Measurements from ENCODE around the gene KDM3B.

Gene KDM3B

GRCh38 chr5:138360941-138361452 is 8.5 kb downstream of the KDM3B start:
- TF ChIP-seq, protein P1, sequence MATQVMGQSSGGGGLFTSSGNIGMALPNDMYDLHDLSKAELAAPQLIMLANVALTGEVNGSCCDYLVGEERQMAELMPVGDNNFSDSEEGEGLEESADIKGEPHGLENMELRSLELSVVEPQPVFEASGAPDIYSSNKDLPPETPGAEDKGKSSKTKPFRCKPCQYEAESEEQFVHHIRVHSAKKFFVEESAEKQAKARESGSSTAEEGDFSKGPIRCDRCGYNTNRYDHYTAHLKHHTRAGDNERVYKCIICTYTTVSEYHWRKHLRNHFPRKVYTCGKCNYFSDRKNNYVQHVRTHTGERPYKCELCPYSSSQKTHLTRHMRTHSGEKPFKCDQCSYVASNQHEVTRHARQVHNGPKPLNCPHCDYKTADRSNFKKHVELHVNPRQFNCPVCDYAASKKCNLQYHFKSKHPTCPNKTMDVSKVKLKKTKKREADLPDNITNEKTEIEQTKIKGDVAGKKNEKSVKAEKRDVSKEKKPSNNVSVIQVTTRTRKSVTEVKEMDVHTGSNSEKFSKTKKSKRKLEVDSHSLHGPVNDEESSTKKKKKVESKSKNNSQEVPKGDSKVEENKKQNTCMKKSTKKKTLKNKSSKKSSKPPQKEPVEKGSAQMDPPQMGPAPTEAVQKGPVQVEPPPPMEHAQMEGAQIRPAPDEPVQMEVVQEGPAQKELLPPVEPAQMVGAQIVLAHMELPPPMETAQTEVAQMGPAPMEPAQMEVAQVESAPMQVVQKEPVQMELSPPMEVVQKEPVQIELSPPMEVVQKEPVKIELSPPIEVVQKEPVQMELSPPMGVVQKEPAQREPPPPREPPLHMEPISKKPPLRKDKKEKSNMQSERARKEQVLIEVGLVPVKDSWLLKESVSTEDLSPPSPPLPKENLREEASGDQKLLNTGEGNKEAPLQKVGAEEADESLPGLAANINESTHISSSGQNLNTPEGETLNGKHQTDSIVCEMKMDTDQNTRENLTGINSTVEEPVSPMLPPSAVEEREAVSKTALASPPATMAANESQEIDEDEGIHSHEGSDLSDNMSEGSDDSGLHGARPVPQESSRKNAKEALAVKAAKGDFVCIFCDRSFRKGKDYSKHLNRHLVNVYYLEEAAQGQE (IDR thresholded peaks at IDR 0.05; ENCODE audit: low read depth): no peak
- no peak for TF ChIP-seq EP300 (IDR thresholded peaks at IDR 0.05; ENCODE audit: borderline replicate concordance)

GRCh38 chr5:138364576-138364975 is 12.1 kb downstream of the KDM3B start:
- no peak for TF ChIP-seq TAF1 (IDR thresholded peaks at IDR 0.05; ENCODE audit: low read depth)
- no peak for TF ChIP-seq NFIC (IDR thresholded peaks at IDR 0.05)
- no peak for TF ChIP-seq CREB1 (IDR thresholded peaks at IDR 0.05; ENCODE audit: low read depth)
- TF ChIP-seq TCF12 (IDR thresholded peaks at IDR 0.05; ENCODE audit: low read depth): no peak
- no peak for TF ChIP-seq USF1 (IDR thresholded peaks at IDR 0.05)
- TF ChIP-seq YY1 (IDR thresholded peaks at IDR 0.05; ENCODE audit: low read depth): no peak

DNA sequence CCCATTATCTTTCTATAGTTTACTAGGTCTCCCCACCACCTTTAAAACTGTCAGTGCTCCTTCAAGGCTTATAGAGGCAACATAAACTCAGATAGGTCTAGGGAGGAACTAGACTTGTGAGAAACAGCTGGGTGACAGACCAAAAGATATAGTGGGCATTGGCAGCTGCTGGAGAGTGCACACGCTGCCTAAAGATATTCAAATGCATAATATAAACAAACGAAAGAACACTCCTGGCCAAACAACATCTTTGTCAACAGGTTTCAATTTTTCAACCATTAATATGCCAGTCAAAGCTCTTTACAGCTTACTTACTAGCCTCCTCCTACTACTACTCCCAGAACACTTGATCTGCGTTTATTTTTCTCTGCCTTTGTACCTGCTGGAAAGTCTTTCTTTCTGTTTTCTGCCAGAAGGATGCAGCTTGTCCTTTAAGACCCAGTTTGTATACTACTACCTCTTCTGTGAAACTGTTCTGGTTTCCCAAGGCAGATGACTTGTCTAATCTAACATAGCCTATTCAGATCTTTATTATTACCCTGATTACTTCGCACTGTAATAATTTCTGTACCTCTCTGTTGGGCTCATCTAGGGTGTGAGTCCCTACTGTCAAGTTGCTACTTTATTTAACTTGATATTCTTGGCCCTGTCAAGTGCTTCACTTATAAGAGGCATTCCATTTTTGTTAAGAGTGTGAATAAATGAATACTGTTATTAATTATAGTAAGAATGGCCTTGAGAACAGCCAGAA is 14.3 kb downstream of the KDM3B start:
- TF ChIP-seq, protein P1 (IDR thresholded peaks at IDR 0.05; ENCODE audit: low read depth): no peak
- TF ChIP-seq RAD21 (IDR thresholded peaks at IDR 0.05; ENCODE audit: low read depth) (no peak), USF1 (IDR thresholded peaks at IDR 0.05) (no peak), CREB1 (IDR thresholded peaks at IDR 0.05; ENCODE audit: low read depth) (no peak), FOXM1 (IDR thresholded peaks at IDR 0.05; ENCODE audit: borderline replicate concordance, low read depth) (no peak), EGR1 (IDR thresholded peaks at IDR 0.05) (no peak), TAF1 (IDR thresholded peaks at IDR 0.05; ENCODE audit: low read depth) (no peak), YY1 (IDR thresholded peaks at IDR 0.05; ENCODE audit: low read depth) (no peak), ZBTB7A (IDR thresholded peaks at IDR 0.05; ENCODE audit: low read depth) (no peak), TCF12 (IDR thresholded peaks at IDR 0.05; ENCODE audit: low read depth) (no peak), NFIC (IDR thresholded peaks at IDR 0.05) (no peak), EP300 (IDR thresholded peaks at IDR 0.05; ENCODE audit: borderline replicate concordance) (no peak), CEBPB (IDR thresholded peaks at IDR 0.05) (no peak)
- TF ChIP-seq, protein P2, sequence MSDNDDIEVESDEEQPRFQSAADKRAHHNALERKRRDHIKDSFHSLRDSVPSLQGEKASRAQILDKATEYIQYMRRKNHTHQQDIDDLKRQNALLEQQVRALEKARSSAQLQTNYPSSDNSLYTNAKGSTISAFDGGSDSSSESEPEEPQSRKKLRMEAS (IDR thresholded peaks at IDR 0.05): no peak

DNA sequence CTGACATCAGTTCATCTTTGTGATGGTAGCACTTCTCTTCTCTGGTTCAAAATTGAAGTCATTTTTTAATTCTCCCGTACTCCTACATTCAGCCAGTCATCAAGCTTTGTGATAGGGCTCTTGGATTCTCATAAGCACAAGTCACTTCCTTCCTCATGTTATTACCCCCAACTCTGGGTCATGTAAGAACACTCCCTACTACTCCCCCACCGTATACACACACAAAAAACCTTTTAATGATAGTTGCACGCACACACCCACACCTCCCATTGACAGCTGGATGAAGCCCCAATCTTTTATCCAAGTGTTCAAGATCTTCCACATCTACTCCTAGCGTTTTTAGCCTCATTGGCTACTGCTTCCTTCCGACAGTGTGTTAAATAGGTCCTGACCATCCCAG is 16.8 kb downstream of the KDM3B start:
- no peak for TF ChIP-seq ZBTB7A (IDR thresholded peaks at IDR 0.05; ENCODE audit: low read depth)
- TF ChIP-seq CREB1 (IDR thresholded peaks at IDR 0.05; ENCODE audit: low read depth): no peak
- TF ChIP-seq, protein P1 (IDR thresholded peaks at IDR 0.05; ENCODE audit: low read depth): no peak
- no peak for TF ChIP-seq YY1 (IDR thresholded peaks at IDR 0.05; ENCODE audit: low read depth)

DNA sequence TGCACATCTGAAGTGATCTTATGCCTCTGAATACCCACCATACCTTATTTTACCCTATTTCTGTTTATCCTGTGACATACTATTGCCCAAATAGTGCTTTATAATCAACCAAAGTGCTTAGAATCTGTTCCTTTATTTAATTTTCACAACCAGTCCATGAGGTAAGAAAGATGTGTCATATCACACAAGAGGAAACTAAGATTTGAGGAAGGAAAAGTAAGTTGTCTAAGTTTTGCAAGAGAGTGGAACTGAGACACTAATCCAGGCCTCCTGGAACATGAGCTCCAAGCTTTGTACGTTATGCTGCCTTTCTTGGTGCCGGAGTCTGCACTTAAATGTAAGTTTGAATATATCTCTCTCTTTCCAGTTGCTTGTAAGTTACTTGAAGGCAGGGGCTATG is 17.2 kb downstream of the KDM3B start:
- TF ChIP-seq NFIC (IDR thresholded peaks at IDR 0.05): no peak
- no peak for TF ChIP-seq CREB1 (IDR thresholded peaks at IDR 0.05; ENCODE audit: low read depth)
- no peak for TF ChIP-seq TEAD4 (IDR thresholded peaks at IDR 0.05)
- no peak for TF ChIP-seq ZBTB7A (IDR thresholded peaks at IDR 0.05; ENCODE audit: low read depth)
- TF ChIP-seq USF1 (IDR thresholded peaks at IDR 0.05): no peak
- TF ChIP-seq, protein P2 (IDR thresholded peaks at IDR 0.05): no peak
- TF ChIP-seq TCF12 (IDR thresholded peaks at IDR 0.05; ENCODE audit: low read depth): no peak
- TF ChIP-seq FOXM1 (IDR thresholded peaks at IDR 0.05; ENCODE audit: borderline replicate concordance, low read depth): no peak
- TF ChIP-seq TAF1 (IDR thresholded peaks at IDR 0.05; ENCODE audit: low read depth): no peak
- TF ChIP-seq EGR1 (IDR thresholded peaks at IDR 0.05): no peak
- TF ChIP-seq YY1 (IDR thresholded peaks at IDR 0.05; ENCODE audit: low read depth): no peak
- TF ChIP-seq, protein P1 (IDR thresholded peaks at IDR 0.05; ENCODE audit: low read depth): no peak
- TF ChIP-seq CEBPB (IDR thresholded peaks at IDR 0.05): no peak

Data from Ishikawa (cell line).